MM.1S (cell line): Measurements from ENCODE around the gene TUBA1B.

Experiments
- CTCF ChIP-seq: fragments of 300-600 bp; sonication (generic); IDR thresholded peaks from 2 replicates; pipeline ENCODE4 v1.5.1; 2016; ENCODE audit warnings: antibody characterized with exemption, low read length, mixed read lengths
- EZH2 ChIP-seq: fragments of 300-600 bp; sonication (generic); optimal IDR thresholded peaks from 2 replicates; pipeline ENCODE3; 2017; ENCODE audit warnings: low read depth, mild to moderate bottlenecking, antibody characterized with exemption, low read length, mixed read lengths
- EZH2phosphoT487 ChIP-seq: fragments of 300-600 bp; sonication (generic); IDR thresholded peaks from 2 replicates; pipeline ENCODE4 v1.6.1; 2018; ENCODE audit warnings: antibody characterized with exemption, low read length

- TF ChIP-seq CTCF (no peak), EZH2 (no peak), EZH2phosphoT487 (no peak)
Observed at GRCh38 chr12:49092816-49093406, 38.3 kb downstream of the TUBA1B start.
